HG03558 (cell line): ENCODE measurements around the gene ZNF783.
A peak's percentile ranks its signal among the peaks of the same experiment; 100 is the strongest.
"Not testable (repeated sequence)": the region's sequence is repeated elsewhere in the genome, so short reads cannot be mapped to it uniquely, and the experiment has no call there.

Experiments
- ATAC-seq: cut with Tn5 transposase; IDR thresholded peaks from one replicate; pipeline ENCODE4 v1.9.1; 2021; ENCODE audit warnings: moderate number of reproducible peaks; ENCODE audit not compliant: unreplicated experiment; ENCODE audit errors: extremely low read depth

Gene ZNF783

GRCh38 chr7:149239345-149240143 is 22.5 kb upstream of the ZNF783 start, which contains the start of gene ZNF212:
Gene ZNF212, plus strand, starts transcription at chr7:149239651. Its CDS starts 128 bp downstream, at chr7:149239779.
- ATAC-seq, result peak; percentile 99

GRCh38 chr7:149240637-149241036 is 21.4 kb upstream of the ZNF783 start:
- ATAC-seq, result no peak

- ATAC-seq, result no peak
Measured at GRCh38 chr7:149241696-149242095, 20.3 kb upstream of the ZNF783 start.

GRCh38 chr7:149245244-149245643 is 16.8 kb upstream of the ZNF783 start:
- ATAC-seq, result no peak

GRCh38 chr7:149245744-149246143 is 16.3 kb upstream of the ZNF783 start:
- no peak for ATAC-seq

- ATAC-seq, result no peak
Measured at GRCh38 chr7:149248777-149249176, 13.2 kb upstream of the ZNF783 start.

GRCh38 chr7:149250151-149250550 is 11.8 kb upstream of the ZNF783 start:
- not testable (repeated sequence) for ATAC-seq

- ATAC-seq, result not testable (repeated sequence)
Measured at GRCh38 chr7:149251518-149251917, 10.5 kb upstream of the ZNF783 start.

GRCh38 chr7:149252378-149252777 is 9.6 kb upstream of the ZNF783 start:
- no peak for ATAC-seq

- no peak for ATAC-seq
Measured at GRCh38 chr7:149253665-149254064, 8.3 kb upstream of the ZNF783 start.

- no peak for ATAC-seq
Measured at GRCh38 chr7:149254181-149254858, 7.7 kb upstream of the ZNF783 start.

- no peak for ATAC-seq
Measured at GRCh38 chr7:149255174-149255573, 6.8 kb upstream of the ZNF783 start.

GRCh38 chr7:149256568-149256967 is 5.4 kb upstream of the ZNF783 start:
- no peak for ATAC-seq

GRCh38 chr7:149257146-149257545 is 4.8 kb upstream of the ZNF783 start:
- ATAC-seq, result no peak

GRCh38 chr7:149261316-149261828 is 624 bp upstream of the ZNF783 start:
- no peak for ATAC-seq

- no peak for ATAC-seq
Measured at GRCh38 chr7:149266451-149266850, 4.5 kb downstream of the ZNF783 start.

GRCh38 chr7:149267733-149268132 is 5.7 kb downstream of the ZNF783 start:
- no peak for ATAC-seq

- ATAC-seq, result not testable (repeated sequence)
Measured at GRCh38 chr7:149274424-149274823, 12.4 kb downstream of the ZNF783 start.

GRCh38 chr7:149277871-149278270 is 15.9 kb downstream of the ZNF783 start:
- ATAC-seq, result no peak

GRCh38 chr7:149278396-149278795 is 16.4 kb downstream of the ZNF783 start:
- no peak for ATAC-seq

GRCh38 chr7:149279111-149279743 is 17.2 kb downstream of the ZNF783 start:
- no peak for ATAC-seq
